WI38 (cell line): Measurements from ENCODE around the gene UPF3A.
"Not testable (repeated sequence)": the region's sequence is repeated elsewhere in the genome, so short reads cannot be mapped to it uniquely, and the experiment has no call there.

Experiments used
- H3K4me3 ChIP-seq: 2 replicates; pipeline ENCODE4 v1.5.1; 2011; ENCODE audit warnings: low read depth, mild to moderate bottlenecking, control low read depth, low read length
- TF ChIP-seq, protein P1 (sequence below): IDR thresholded peaks from 2 replicates; pipeline ENCODE4 v1.5.1; 2012; ENCODE audit warnings: low read depth, mild to moderate bottlenecking, control low read depth, low read length

The UPF3A gene

DNA sequence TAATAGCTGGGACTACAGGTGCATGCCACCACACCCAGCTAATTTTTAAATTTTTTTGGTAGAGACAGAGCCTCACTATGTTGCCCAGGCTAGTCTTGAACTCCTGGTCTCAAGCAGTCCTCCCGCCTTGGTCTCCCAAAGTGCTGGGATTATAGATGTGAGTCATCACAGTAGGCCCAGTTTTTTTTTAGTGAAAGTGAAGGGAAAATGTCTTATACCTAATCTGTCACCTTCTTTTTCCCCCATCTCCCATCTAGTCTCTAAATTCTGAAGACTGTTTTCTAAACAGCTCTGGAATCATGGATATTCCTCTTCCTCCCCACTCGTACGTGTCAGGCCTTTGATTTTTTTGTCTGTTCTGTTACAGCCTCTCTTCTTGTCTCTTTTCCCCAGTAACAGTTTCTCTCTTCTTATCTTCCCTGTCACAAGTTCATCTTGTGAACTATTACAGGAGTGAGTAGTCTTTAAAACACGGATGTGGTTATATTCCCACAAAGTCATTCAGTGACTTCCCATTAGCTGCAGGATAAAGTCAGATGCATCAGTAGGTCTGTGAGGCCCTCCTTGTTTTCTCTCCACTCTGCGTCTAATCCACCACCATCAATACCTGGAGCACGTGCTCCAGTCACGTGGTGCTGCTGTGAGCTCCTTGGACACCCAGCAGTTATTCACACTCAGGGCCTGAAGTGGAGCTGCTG lies 43.8 kb upstream of the UPF3A start:
- TF ChIP-seq, protein P1, sequence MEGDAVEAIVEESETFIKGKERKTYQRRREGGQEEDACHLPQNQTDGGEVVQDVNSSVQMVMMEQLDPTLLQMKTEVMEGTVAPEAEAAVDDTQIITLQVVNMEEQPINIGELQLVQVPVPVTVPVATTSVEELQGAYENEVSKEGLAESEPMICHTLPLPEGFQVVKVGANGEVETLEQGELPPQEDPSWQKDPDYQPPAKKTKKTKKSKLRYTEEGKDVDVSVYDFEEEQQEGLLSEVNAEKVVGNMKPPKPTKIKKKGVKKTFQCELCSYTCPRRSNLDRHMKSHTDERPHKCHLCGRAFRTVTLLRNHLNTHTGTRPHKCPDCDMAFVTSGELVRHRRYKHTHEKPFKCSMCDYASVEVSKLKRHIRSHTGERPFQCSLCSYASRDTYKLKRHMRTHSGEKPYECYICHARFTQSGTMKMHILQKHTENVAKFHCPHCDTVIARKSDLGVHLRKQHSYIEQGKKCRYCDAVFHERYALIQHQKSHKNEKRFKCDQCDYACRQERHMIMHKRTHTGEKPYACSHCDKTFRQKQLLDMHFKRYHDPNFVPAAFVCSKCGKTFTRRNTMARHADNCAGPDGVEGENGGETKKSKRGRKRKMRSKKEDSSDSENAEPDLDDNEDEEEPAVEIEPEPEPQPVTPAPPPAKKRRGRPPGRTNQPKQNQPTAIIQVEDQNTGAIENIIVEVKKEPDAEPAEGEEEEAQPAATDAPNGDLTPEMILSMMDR = no peak
- H3K4me3 ChIP-seq = no peak overlapping the region

DNA sequence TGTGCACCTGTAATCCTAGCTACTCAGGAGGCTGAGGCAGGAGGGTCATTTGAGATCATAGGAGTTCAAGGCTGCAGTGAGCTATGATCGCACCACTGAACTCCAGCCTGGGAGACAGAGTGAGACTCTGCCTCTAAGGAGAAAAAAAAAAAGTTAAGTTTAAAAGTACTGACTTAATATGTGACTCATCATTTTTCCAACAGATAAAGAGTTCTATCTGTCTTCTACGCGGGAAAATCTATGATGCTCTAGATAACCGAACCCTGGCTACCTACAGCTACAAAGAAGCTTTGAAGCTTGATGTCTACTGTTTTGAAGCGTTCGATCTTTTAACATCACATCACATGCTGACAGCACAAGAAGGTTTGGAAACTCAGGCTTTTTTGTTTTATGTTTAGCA lies 39.5 kb upstream of the UPF3A start:
- TF ChIP-seq, protein P1 = no peak

DNA sequence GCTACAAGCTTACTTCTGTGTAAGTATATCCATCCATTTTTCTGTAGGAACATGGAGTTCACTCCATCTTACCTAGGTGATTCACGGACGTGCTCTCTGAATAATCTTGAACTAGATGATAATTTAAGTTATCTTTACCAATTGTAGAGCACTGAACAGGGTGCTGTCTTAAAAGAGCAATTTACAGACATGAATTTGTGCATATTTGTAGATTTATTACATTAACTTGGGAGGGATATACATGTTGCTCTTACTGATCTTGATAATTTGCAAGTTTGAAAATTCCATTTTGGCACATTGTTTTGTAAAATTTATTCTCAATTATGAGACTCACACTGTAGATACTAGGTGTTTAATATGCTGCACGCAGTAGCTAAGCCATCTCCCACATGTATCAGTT lies 37.4 kb upstream of the UPF3A start:
- no peak overlapping the region for H3K4me3 ChIP-seq
- TF ChIP-seq, protein P1 = no peak

More for the DNA sequence above, 39.5 kb upstream of the UPF3A start:
- H3K4me3 ChIP-seq = no peak overlapping the region

DNA sequence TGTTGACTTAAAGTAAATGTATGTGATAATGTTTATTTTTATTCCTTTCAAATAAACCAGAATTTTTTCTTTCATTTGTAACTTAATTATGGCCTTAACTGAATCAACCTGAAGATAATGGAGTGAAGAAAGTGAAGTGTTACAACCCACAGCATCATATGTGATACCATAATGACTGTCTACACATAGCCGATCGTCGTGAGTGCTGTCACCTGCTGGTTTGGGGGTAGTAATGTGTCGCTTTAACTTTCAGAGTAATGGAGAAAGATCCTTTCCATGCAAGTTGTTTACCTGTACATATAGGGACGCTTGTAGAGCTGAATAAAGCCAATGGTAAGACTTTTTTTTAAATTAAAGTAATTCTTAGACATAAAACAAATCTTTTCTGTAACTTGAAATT lies 36.8 kb upstream of the UPF3A start:
- TF ChIP-seq, protein P1 = no peak
- no peak overlapping the region for H3K4me3 ChIP-seq

DNA sequence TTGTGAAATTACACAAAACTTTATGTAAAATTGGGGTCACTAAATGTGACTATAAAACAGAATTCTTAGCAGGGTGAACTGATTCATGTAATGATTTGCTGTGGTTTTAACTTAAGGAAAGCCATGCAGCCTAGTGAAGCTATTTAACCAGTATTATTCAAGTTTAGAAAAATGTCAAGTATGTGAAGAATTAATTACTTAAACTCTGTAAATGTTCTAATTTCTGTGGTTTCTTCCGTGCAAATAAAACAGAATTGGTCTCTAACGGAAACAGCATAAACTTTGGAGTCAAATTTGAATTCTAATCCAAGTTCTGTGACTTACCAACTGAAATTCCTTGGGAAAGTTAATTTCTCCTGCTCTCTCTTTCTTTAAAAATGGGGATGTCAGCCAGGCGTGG lies 33.4 kb upstream of the UPF3A start:
- no peak overlapping the region for H3K4me3 ChIP-seq

DNA sequence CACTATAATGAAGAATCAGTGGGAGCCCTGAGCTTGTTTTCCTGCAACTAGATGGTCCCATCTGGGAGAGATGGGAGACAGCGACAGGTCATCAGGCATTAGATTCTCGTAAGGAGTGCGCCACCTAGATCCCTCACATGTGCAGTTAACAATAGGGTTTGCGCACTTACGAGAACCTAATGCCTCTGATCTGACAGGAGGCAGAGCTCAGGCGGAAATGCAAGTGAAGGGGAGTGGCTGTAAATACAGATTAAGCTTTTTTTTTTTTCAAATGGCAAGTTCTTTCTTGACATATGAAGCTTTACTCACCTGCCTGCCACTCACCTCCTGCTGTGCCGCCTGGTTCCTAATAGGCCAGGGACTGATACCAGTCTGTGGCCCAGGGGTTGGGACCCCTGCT lies 32.3 kb upstream of the UPF3A start:
- TF ChIP-seq, protein P1 = no peak
- H3K4me3 ChIP-seq = no peak overlapping the region

More for the DNA sequence above, 33.4 kb upstream of the UPF3A start:
- TF ChIP-seq, protein P1 = no peak

DNA sequence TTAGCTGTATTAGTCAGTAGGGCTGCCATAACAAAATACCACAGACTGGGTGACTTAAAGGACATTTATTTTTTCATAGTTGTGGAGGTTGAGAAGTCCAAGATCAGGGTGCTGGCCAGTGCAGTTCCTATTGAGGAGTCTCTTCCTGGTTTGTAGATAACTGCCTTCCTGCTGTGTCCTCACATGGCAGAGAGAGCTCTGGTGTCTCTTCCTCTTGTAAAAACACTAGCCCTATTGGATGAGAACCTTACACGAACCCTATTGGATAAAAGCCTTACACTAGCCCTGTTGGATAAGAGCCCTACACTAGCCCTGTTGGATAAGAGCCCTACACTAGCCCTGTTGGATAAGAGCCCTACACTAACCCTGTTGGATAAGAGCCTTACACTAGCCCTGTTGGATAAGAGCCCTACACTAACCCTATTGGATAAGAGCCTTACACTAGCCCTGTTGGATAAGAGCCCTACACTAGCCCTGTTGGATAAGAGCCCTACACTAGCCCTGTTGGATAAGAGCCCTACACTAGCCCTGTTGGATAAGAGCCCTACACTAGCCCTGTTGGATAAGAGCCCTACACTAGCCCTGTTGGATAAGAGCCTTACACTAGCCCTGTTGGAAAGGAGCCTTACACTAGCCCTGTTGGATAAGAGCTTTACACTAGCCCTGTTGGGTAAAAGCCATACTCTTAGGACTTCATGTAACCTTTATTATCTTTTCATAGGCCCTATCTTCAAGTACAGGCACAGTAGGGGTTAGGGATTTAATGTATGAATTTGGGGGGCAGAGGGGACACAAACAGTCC lies 29.6 kb upstream of the UPF3A start:
- not testable (repeated sequence) for H3K4me3 ChIP-seq
